ENCODE results near the gene ASPRV1. TPM values are rescaled to one million over a fixed set of nuclear protein-coding genes. Genes with fewer than 3 reads are reported as not detected.
A peak's percentile ranks its signal among the peaks of the same experiment; 100 is the strongest.
"Not testable (repeated sequence)": the region's sequence is repeated elsewhere in the genome, so short reads cannot be mapped to it uniquely, and the experiment has no call there.

Gene ASPRV1
- total and polyA plus RNA-seq, 12 donors, result 0.61 to 5.6 (median 1.9) TPM

DNA sequence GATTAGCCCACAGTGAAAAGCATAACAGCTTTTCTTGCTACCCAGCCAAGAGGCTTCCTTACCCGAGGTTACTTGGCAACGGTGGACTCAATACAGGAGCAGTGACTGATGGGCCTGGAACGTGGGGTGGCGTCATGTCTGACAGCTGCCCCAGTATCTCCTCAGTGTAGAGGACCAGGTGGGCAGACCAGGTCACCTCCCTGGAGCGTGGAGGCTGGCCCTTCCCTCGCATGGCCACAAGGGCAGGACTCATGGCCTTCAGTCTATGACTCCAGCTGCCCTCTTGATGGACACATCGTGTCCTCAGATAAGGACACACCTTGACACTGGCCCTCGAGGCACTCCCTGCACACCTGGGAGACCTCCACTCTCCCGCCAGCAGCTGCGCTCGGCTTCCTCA lies 6.4 kb downstream of the ASPRV1 start:
- H3K4me3 ChIP-seq, result no peak overlapping the region
- WGBS, 4 donors, result 83 to 86% (median 85%) methylated on average over 5 to 11 of the region's 11 CpGs
- DNase-seq, result peak in 1 of 7 donors; percentile 31
- H3K27me3 ChIP-seq, result no peaks in the 10 kb centered on the region
- H3K4me1 ChIP-seq (replicated peaks in 1 of 2), result no peaks in the 10 kb centered on the region
- no peaks in the 10 kb centered on the region for H3K36me3 ChIP-seq (replicated peaks in 1 of 2)
- intact Hi-C loops (cut with DNase I), result no loop called here
- H3K27ac ChIP-seq, result no peak overlapping the region
- no peaks in the 10 kb centered on the region for H3K9me3 ChIP-seq (replicated peaks in 1 of 3)
- TF ChIP-seq CTCF (IDR thresholded peaks at IDR 0.05) (no peak), POLR2A (IDR thresholded peaks at IDR 0.05) (no peak)

GRCh38 chr2:69954084-69954483 lies 7.3 kb downstream of the ASPRV1 start:
- 92 to 100% (median 98%) methylated on average over 1 of the region's 1 CpG for WGBS, 4 donors
- peak in 1 of 7 donors; percentile 11 for DNase-seq
- no peak overlapping the region for H3K4me3 ChIP-seq
- no peaks in the 10 kb centered on the region for H3K4me1 ChIP-seq (replicated peaks in 1 of 2)
- intact Hi-C loops (cut with DNase I), result no loop called here
- TF ChIP-seq CTCF (IDR thresholded peaks at IDR 0.05) (no peak), POLR2A (IDR thresholded peaks at IDR 0.05) (no peak)
- H3K27ac ChIP-seq, result no peak overlapping the region
- no peaks in the 10 kb centered on the region for H3K36me3 ChIP-seq (replicated peaks in 1 of 2)
- H3K27me3 ChIP-seq, result no peaks in the 10 kb centered on the region
- H3K9me3 ChIP-seq (replicated peaks in 1 of 3), result no peaks in the 10 kb centered on the region

DNA sequence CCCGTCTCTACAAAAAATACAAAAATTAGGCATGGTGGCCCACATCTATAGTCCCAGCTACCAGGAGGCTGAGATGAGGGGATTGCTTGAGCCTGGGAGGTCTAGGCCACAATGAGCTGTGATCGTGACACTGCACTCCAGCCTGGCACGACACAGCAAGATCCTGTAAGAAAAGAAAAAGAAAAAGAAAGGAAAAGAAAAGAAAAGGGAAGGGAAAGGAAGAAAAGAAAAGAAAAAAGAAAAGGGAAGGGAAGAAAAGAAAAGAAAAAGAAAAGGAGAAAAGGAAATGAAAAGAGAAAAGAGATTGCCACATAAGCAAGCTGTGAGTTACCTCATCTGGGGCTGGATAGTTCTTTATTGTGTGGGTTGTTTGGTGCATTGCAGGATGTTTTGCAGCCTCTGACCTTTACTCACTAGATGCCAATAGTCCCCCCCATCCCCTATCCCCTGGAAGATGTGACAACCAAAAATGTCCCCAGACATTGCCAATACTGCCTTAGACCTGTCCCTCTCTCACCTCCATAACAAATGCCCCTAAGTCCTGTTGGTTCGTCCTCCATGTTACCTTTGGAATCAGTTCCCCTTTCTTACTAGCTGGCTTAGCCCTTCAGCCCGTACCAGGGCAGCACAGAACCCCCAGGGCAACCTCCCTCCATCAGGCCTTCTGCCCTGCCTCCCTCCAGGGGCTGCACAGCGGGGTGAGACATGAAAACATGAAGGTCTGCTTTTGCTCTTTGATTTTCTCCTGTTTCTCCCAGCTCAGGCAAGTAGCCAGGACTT lies 8.9 kb downstream of the ASPRV1 start:
- no peaks in the 10 kb centered on the region for H3K9me3 ChIP-seq (replicated peaks in 1 of 3)
- TF ChIP-seq CTCF (IDR thresholded peaks at IDR 0.05) (no peak), POLR2A (IDR thresholded peaks at IDR 0.05) (no peak)
- no peaks in the 10 kb centered on the region for H3K4me1 ChIP-seq (replicated peaks in 1 of 2)

GRCh38 chr2:69950671-69951070 lies 10.8 kb downstream of the ASPRV1 start:
- intact Hi-C loops (cut with DNase I); H3K36me3 ChIP-seq (replicated peaks in 1 of 2); DNase-seq; H3K27ac ChIP-seq; H3K4me3 ChIP-seq; H3K4me1 ChIP-seq (replicated peaks in 1 of 2); H3K27me3 ChIP-seq; H3K9me3 ChIP-seq (replicated peaks in 1 of 3): not testable (repeated sequence)
- 93 to 96% (median 94%) methylated on average over 3 of the region's 3 CpGs for WGBS, 4 donors

More for the DNA sequence above, 8.9 kb downstream of the ASPRV1 start:
- WGBS, 4 donors, result 81 to 87% (median 83%) methylated on average over 6 of the region's 6 CpGs
- no peaks in the 10 kb centered on the region for H3K27me3 ChIP-seq
- no peaks in the 10 kb centered on the region for H3K36me3 ChIP-seq (replicated peaks in 1 of 2)
- peak in 1 of 7 donors; percentile 31 for DNase-seq
- intact Hi-C loops (cut with DNase I), result no loop called here
- H3K27ac ChIP-seq, result no peak overlapping the region
- H3K4me3 ChIP-seq, result no peak overlapping the region

GRCh38 chr2:69950241-69950640 lies 11.2 kb downstream of the ASPRV1 start:
- Histone ChIP-seq H3K9me3 (replicated peaks in 1 of 3) (no peaks in the 10 kb centered on the region), H3K27me3 (no peaks in the 10 kb centered on the region), H3K4me3 (no peak overlapping the region), H3K36me3 (replicated peaks in 1 of 2) (no peaks in the 10 kb centered on the region), H3K27ac (no peak overlapping the region), H3K4me1 (replicated peaks in 1 of 2) (no peaks in the 10 kb centered on the region)
- no peak for TF ChIP-seq POLR2A (IDR thresholded peaks at IDR 0.05)
- TF ChIP-seq CTCF (IDR thresholded peaks at IDR 0.05), result no peak
- DNase-seq, result peak in 1 of 7 donors; percentile 15
- WGBS, 4 donors, result 73 to 83% (median 77%) methylated on average over 5 of the region's 5 CpGs
- intact Hi-C loops (cut with DNase I), result no loop called here
